DMS114 treated with DMSO at 0.1 percent for 48 hours (cell line): Measurements from ENCODE around the gene LLGL2.

ENCODE experiments used
- DNase-seq: peaks from one replicate; lab custom pipeline; 2025; ENCODE audit not compliant: unreplicated experiment; lab: John Stamatoyannopoulos, UW

Gene LLGL2

DNA sequence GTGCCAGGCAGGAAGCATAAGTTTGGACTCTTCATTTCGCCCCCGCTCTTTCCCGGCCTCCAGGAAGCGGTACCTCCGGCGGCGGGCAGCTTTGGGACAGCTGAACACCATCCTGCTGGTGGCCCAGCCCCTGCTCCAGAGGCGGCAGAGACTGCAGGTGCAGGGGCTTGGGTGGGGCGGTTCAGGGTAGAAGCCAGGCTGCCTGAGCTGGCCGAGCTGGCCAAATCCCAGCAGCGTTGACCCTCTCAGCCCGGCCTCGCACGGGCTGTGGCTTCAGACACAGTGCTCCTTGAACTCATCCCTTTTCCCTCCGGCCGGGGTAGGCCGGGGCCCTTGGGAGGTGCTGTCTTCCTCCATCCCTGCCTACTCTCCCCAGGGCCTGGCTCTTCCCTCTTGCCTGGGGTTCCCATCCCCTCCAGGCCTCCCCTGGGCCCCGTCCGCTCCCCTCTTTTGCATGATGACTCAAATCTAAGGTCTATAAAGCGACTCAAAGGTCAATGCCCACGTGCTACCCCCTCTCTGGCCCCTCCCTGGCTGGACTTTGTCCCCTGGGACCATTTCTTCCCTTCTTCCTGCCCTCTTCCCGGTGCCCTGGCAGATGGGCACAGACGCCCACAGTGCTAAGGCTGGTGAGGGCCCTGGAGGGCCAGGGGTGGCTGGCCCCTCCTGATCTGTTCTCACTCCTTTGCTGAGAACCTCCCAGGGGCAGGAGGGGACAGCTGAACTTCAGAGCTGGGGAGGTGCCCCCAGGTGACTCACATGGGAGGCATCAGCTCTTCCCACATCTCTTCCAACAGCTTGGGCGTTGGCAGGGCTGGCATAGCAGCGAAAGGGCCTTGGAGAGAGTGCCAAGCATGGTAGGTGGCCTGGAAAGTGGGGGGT is 84.8 kb downstream of the LLGL2 start:
- no peak for DNase-seq

- no peak for DNase-seq
Observed at GRCh38 chr17:75611851-75612429, 86.4 kb downstream of the LLGL2 start.

GRCh38 chr17:75612906-75613626 is 87.6 kb downstream of the LLGL2 start:
- DNase-seq: no peak

DNA sequence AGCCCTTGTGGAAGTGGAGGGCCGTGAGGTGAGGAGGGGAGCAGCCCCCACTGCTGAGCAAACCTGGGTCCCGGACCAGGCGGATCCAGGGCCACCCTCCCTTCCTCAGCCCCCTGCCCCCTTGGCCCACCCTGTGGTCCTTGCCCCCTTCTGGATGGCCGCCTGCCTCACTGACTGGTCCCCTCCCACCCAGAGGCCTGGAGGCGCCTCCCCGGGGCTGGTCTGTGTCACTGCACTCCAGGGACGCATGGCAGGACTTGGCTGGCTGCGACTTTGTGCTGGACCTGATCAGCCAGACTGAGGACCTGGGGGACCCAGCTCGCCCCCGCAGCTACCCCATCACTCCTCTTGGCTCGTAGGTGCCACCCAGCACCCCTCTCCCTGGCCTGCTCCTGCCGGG is 88.5 kb downstream of the LLGL2 start:
- DNase-seq: no peak

DNA sequence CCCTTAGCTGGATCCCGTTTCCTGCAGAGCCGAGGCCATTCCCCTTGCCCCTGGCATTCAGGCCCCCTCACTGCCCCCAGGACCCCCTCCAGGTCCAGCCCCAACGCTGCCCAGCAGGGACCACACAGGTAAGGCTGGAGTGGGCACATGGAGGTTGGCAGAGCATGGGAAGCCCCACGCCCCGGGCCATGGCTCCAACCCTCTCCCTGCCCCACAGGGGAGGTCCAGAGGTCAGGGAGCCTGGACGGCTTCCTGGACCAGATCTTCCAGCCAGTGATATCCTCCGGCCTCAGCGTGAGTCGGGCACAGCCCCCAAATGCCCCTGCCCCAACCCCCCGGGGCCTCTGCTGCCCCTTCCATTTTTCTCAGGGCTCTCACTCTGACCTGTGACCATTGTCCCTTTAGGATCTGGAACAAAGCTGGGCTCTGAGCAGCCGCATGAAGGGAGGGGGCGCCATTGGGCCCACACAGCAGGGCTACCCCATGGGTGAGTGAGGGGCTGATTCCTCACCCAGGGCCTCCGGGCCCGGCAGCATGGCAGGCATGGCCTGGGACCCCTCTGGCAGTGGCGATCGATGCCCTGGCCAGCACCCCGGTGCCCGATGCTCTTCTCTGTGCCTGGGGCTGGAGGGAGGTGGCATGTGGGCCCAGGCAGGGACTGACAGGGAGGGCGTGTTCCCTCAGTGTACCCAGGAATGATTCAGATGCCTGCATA is 89.2 kb downstream of the LLGL2 start:
- DNase-seq: no peak

- no peak for DNase-seq
Observed at GRCh38 chr17:75615301-75615700, 89.8 kb downstream of the LLGL2 start.

- no peak for DNase-seq
Observed at GRCh38 chr17:75616521-75617122, 91.1 kb downstream of the LLGL2 start.

GRCh38 chr17:75617218-75617617 is 91.7 kb downstream of the LLGL2 start:
- DNase-seq: no peak

- no peak for DNase-seq
Observed at GRCh38 chr17:75617675-75618074, 92.2 kb downstream of the LLGL2 start.

- no peak for DNase-seq
Observed at GRCh38 chr17:75619506-75620431, 94.3 kb downstream of the LLGL2 start.

DNA sequence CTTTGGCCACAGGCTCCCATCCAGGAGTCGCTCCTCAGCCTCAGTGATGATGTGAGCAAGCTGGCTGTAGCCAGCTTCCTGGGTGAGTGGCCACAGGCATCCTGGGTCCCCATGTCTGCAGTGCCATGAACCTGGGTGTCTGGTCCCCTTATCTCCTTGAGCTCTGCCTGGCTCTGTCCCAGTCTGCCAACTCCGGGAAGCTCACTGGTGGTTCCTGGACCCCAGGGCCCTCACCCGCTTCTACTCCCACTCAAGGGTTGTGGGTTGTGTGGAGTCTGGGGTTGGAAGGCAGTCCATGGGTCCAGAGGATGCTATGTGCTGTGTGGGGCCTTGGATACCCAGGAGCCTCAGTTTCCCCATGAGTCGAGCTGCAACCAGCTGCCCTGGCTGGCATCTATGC is 96.0 kb downstream of the LLGL2 start:
- no peak for DNase-seq

- no peak for DNase-seq
Observed at GRCh38 chr17:75622076-75622475, 96.6 kb downstream of the LLGL2 start.

DNA sequence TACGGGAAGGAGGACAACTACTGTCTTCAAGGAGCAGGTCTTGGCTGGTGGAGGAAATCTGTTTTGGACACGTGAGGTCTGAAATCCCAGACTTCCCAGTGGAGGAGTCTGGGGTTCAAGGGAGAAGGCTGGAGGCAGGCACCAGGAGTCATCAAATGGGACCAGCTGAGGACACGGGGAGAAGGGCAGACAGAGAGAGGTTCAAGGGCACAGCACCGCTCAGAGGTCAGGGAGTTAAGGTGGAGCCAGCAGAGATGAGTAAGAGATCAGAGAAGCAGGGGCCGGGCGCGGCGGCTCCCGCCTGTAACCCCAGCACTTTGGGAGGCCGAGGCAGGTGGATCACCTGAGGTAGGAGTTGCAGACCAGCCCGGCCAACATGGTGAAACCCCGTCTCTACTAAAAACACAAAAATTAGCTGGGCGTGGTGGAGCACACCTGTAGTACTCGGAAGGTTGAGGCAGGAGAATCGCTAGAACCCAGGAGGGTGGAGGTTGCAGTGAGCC is 97.3 kb downstream of the LLGL2 start:
- DNase-seq: no peak

DNA sequence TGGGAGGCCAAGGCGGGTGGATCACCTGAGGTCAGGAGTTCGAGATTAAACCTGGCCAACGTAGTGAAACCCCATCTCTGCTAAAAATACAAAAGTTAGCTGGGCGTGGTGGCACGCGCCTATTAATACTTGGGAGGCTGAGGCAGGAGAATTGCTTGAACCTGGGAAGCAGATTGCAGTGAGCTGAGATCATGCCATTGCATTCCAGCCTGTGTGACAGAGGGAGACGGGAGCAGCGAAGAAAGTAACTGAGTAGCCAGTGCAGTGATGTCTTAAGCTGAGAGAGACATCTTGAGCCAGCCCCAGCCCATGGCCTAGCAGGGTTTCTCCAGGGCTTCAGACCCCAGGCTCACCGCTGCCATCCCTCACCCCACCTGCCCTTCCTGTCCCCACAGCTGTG is 97.9 kb downstream of the LLGL2 start:
- no peak for DNase-seq

DNA sequence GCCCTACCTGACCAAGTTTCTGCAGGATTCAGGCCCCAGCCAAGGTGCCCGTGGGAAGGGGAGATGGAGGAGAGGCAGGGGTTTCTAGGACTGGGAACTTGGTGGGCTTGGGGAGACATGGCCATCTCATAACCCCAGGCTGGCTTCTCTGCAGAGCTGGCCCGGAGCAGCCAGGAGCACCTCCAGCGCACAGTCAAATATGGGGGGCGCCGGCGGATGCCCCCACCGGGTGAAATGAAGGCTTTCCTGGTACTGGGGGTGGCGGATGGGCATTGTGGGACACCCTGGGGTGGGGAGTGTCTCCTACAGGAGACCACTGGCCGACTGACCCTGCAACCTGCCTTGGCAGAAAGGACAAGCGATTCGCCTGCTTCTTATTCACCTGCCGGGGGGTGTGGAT is 98.5 kb downstream of the LLGL2 start:
- no peak for DNase-seq
